ENCODE measurements around the gene FSTL4.

Gene FSTL4

GRCh38 chr5:133611357-133612248 is 738 bp downstream of the FSTL4 start:
- in situ Hi-C loops (cut with MboI; ENCODE audit: low sequenced_read_pairs), result no loop called here

GRCh38 chr5:133610489-133611356 is 1.6 kb downstream of the FSTL4 start:
- in situ Hi-C loops (cut with MboI; ENCODE audit: low sequenced_read_pairs), result no loop called here

GRCh38 chr5:133607451-133607850 is 4.9 kb downstream of the FSTL4 start:
- in situ Hi-C loops (cut with MboI; ENCODE audit: low sequenced_read_pairs), result no loop called here

- in situ Hi-C loops (cut with MboI; ENCODE audit: low sequenced_read_pairs), result no loop called here
Observed at GRCh38 chr5:133606835-133607234, 5.5 kb downstream of the FSTL4 start.

GRCh38 chr5:133605323-133605722 is 7.0 kb downstream of the FSTL4 start:
- in situ Hi-C loops (cut with MboI; ENCODE audit: low sequenced_read_pairs), result no loop called here

- in situ Hi-C loops (cut with MboI; ENCODE audit: low sequenced_read_pairs), result no loop called here
Observed at GRCh38 chr5:133603711-133604110, 8.6 kb downstream of the FSTL4 start.

- in situ Hi-C loops (cut with MboI; ENCODE audit: low sequenced_read_pairs), result no loop called here
Observed at GRCh38 chr5:133602835-133603380, 9.4 kb downstream of the FSTL4 start.

GRCh38 chr5:133599600-133599999 is 12.7 kb downstream of the FSTL4 start:
- in situ Hi-C loops (cut with MboI; ENCODE audit: low sequenced_read_pairs), result no loop called here

GRCh38 chr5:133599044-133599443 is 13.3 kb downstream of the FSTL4 start:
- in situ Hi-C loops (cut with MboI; ENCODE audit: low sequenced_read_pairs), result no loop called here

GRCh38 chr5:133596049-133596448 is 16.3 kb downstream of the FSTL4 start:
- in situ Hi-C loops (cut with MboI; ENCODE audit: low sequenced_read_pairs), result no loop called here

- in situ Hi-C loops (cut with MboI; ENCODE audit: low sequenced_read_pairs), result no loop called here
Observed at GRCh38 chr5:133595465-133595864, 16.9 kb downstream of the FSTL4 start.

GRCh38 chr5:133589286-133589685 is 23.1 kb downstream of the FSTL4 start:
- in situ Hi-C loops (cut with MboI; ENCODE audit: low sequenced_read_pairs), result no loop called here

- in situ Hi-C loops (cut with MboI; ENCODE audit: low sequenced_read_pairs), result no loop called here
Observed at GRCh38 chr5:133582971-133583370, 29.4 kb downstream of the FSTL4 start.

- in situ Hi-C loops (cut with MboI; ENCODE audit: low sequenced_read_pairs), result no loop called here
Observed at GRCh38 chr5:133581918-133582317, 30.4 kb downstream of the FSTL4 start.

GRCh38 chr5:133581348-133581747 is 31.0 kb downstream of the FSTL4 start:
- in situ Hi-C loops (cut with MboI; ENCODE audit: low sequenced_read_pairs), result no loop called here

GRCh38 chr5:133580618-133581017 is 31.7 kb downstream of the FSTL4 start:
- in situ Hi-C loops (cut with MboI; ENCODE audit: low sequenced_read_pairs), result no loop called here

GRCh38 chr5:133579766-133580165 is 32.6 kb downstream of the FSTL4 start:
- in situ Hi-C loops (cut with MboI; ENCODE audit: low sequenced_read_pairs), result no loop called here

- in situ Hi-C loops (cut with MboI; ENCODE audit: low sequenced_read_pairs), result no loop called here
Observed at GRCh38 chr5:133569347-133569746, 43.0 kb downstream of the FSTL4 start.

- in situ Hi-C loops (cut with MboI; ENCODE audit: low sequenced_read_pairs), result no loop called here
Observed at GRCh38 chr5:133565993-133566392, 46.3 kb downstream of the FSTL4 start.

GRCh38 chr5:133564921-133565565 is 47.3 kb downstream of the FSTL4 start:
- in situ Hi-C loops (cut with MboI; ENCODE audit: low sequenced_read_pairs), result no loop called here

- in situ Hi-C loops (cut with MboI; ENCODE audit: low sequenced_read_pairs), result no loop called here
Observed at GRCh38 chr5:133562554-133562953, 49.8 kb downstream of the FSTL4 start.

All from HL-60/S4 (cell line).